Neural progenitor cell (in vitro differentiated cells): ENCODE data around the gene REX1BD.

Experiments used
- CTCF ChIP-seq: fragments of 200-600 bp; sonication (generic); IDR thresholded peaks from 2 replicates; pipeline ENCODE4 v1.5.1; 2017; ENCODE audit warnings: antibody characterized with exemption, mild to moderate bottlenecking
- EZH2 ChIP-seq: fragments of 200-600 bp; sonication (generic); IDR thresholded peaks from 2 replicates; pipeline ENCODE4 v1.6.1; 2017; ENCODE audit warnings: antibody characterized with exemption, mild to moderate bottlenecking, moderate library complexity
- EZH2phosphoT487 ChIP-seq: fragments of 200-600 bp; sonication (generic); IDR thresholded peaks from 2 replicates; pipeline ENCODE4 v1.6.1; 2017; ENCODE audit warnings: antibody characterized with exemption

- no peak for TF ChIP-seq CTCF
- no peak for TF ChIP-seq EZH2
- no peak for TF ChIP-seq EZH2phosphoT487
Measured at GRCh38 chr19:18539372-18539771, 49.2 kb upstream of the REX1BD start.
